Bronchial epithelial cell (primary cell): ENCODE results near the gene COMMD3. TPM values are rescaled to one million over a fixed set of nuclear protein-coding genes. Genes with fewer than 3 reads are reported as not detected.
A peak's percentile ranks its signal among the peaks of the same experiment; 100 is the strongest.

Source experiments
- DNase-seq: peaks from one replicate; pipeline ENCODE4 v3.0.0-alpha.2; 2010; ENCODE audit warnings: low read depth
- FAIRE-seq: peaks from 2 replicates; lab custom pipeline; 2011; peaks lifted over from hg19 to GRCh38; lab: Jason Lieb, UNC
- H3K27me3 ChIP-seq: 2 replicates; pipeline ENCODE4 v1.5.1; 2011; ENCODE audit warnings: low read length; ENCODE audit not compliant: control insufficient read depth, insufficient read depth
- H3K36me3 ChIP-seq: 2 replicates; pipeline ENCODE4 v1.5.1; 2011; ENCODE audit warnings: low read length; ENCODE audit not compliant: control insufficient read depth, insufficient read depth
- H3K4me3 ChIP-seq: 2 replicates; pipeline ENCODE4 v1.5.1; 2011; ENCODE audit warnings: mild to moderate bottlenecking, low read depth, low read length, control low read depth
- total RNA-seq: library from RNA; depleted of rRNA; stranded (reverse); fragments of >200 nt; gene quantifications from 2 replicates; pipeline ENCODE4 v1.2.1, GENCODE V29; 2014
- TF ChIP-seq, protein P1 (sequence below): IDR thresholded peaks from 2 replicates; pipeline ENCODE4 v1.5.1; 2011; ENCODE audit warnings: mild to moderate bottlenecking, moderate library complexity, low read length, control low read depth, inconsistent platforms; ENCODE audit not compliant: insufficient read depth, severe bottlenecking

Gene COMMD3
- 32.9 and 37.3 TPM in 2 replicates for total RNA-seq

DNA sequence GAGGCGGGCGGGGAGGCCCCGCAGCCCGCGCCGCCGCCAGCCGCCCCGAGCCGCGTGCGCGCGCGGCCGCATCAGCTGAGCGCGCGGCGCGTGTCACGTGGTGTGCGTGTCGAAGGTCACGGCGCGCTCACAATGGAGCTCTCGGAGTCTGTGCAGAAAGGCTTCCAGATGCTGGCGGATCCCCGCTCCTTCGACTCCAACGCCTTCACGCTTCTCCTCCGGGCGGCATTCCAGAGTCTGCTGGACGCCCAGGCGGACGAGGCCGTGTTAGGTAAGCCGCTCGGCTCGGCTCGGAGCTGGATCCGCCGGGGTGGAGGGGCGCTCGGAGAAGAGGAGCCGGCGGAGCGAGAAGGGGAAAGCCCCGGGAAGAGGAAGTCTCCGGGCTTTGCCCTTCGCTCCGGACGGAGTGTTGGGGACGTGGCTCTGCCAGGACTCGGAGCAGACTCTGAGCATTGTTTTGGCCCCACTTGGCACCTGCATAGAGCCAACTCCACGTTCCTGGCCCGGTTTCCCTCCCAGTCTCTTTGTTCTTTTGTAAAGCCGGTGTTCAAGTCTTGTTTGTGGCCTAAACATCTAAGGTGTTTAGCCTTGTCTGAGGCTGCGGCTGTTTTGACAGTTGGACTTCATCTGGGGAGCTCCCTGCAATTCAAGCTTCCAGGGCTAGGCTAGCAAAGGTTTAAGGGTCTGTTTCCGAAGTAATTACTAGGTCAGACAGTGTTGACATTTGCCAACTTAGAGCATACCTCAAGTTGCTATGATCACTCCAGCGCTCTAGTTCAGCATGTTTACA is at the start of gene COMMD3:
Gene COMMD3, plus strand, starts transcription at position 103 of the 790 bp plus-strand sequence. Its CDS starts 30 bp downstream, at position 133.
- Histone ChIP-seq H3K4me3 (peak within 1 kb of the TSS; percentile 63), H3K36me3 (no peaks in the 10 kb centered on the region), H3K27me3 (no peaks in the 10 kb centered on the region)
- TF ChIP-seq, protein P1, sequence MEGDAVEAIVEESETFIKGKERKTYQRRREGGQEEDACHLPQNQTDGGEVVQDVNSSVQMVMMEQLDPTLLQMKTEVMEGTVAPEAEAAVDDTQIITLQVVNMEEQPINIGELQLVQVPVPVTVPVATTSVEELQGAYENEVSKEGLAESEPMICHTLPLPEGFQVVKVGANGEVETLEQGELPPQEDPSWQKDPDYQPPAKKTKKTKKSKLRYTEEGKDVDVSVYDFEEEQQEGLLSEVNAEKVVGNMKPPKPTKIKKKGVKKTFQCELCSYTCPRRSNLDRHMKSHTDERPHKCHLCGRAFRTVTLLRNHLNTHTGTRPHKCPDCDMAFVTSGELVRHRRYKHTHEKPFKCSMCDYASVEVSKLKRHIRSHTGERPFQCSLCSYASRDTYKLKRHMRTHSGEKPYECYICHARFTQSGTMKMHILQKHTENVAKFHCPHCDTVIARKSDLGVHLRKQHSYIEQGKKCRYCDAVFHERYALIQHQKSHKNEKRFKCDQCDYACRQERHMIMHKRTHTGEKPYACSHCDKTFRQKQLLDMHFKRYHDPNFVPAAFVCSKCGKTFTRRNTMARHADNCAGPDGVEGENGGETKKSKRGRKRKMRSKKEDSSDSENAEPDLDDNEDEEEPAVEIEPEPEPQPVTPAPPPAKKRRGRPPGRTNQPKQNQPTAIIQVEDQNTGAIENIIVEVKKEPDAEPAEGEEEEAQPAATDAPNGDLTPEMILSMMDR, result no peak
- DNase-seq (peak; percentile 82), FAIRE-seq (peak; percentile 40)

DNA sequence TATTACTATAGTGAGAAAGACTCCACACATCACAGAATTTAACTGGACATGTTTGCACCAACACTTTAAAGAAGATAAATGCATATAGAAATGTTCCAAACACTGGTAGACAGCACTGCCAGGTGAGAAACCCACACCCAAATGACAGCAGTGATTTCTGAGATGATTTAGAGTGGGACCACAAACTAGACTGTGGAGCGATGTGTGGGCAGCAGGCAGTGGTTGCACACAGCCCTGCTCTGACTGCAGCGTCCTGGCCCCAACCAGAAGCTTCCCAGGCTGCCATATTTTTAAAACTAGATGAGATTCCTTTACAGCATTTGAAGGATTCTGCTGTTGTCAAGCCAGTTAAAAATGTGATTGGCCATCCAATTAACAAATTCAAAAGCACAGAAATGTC is 47.7 kb upstream of the COMMD3 start:
- Histone ChIP-seq H3K36me3 (no peaks in the 10 kb centered on the region), H3K4me3 (no peak overlapping the region), H3K27me3 (no peaks in the 10 kb centered on the region)
- no peak for DNase-seq
- no peak for FAIRE-seq
- TF ChIP-seq, protein P1, result no peak

DNA sequence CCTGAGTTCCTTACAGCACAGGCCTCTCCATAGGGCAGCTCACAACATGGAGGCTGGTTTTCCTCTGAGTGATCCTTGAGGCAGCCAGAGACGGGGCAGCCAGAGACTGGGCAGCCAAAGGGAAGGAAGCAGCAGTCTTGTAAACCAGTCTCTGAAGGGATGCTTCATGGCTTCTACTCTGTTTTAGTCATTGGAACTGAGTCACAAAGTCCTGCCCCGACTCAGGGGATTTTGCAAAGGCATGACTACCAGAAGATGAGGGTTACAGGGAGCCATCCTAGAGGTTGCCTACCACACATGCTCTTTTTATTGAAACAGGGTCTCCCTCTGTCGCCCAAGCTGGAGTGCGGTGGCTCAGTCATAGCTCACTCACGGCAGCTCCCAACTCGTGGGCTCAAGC is 44.4 kb upstream of the COMMD3 start:
- TF ChIP-seq, protein P1, result no peak
- peak; percentile 64 for FAIRE-seq
- H3K36me3 ChIP-seq, result no peaks in the 10 kb centered on the region
- H3K4me3 ChIP-seq, result no peak overlapping the region
- DNase-seq, result peak; percentile 26
- H3K27me3 ChIP-seq, result no peaks in the 10 kb centered on the region

DNA sequence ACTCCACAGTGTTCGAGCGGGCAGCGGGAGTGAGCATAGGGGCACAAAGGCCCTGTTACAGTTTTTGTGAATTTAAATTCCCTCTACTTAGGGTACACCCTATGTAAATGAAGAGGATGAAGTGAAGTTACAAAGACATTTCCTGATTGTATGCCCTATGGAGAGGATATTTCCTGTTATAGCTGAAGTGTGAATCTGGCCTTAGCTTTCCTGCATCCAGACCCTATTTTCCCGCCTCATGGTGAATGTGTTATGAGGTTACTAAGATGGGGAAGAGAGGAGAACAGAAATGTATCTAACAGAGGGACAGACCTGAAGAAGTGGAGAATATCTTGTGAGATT is 37.8 kb upstream of the COMMD3 start:
- Histone ChIP-seq H3K4me3 (no peak overlapping the region), H3K36me3 (no peaks in the 10 kb centered on the region), H3K27me3 (no peaks in the 10 kb centered on the region)
- TF ChIP-seq, protein P1, result no peak
- no peak for FAIRE-seq
- DNase-seq, result no peak

DNA sequence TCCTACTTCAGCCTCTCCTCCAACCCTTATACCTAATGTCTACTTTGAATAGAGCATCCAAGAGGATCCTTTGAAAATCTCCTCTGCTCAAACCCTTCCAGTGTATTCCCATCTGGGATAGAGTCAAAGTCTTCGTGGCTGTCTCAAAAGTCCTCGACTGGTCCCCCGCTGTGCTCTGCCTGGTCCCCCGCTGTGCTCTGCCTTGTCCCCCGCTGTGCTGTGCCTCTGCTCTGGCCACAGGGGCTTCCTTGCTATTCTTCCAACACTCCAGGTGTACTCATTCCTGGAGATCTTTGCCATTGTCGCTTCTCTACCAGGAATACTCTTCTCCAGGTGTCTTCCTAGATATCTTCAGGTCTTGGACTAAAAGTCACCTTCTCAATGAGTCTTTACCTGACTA is 36.1 kb upstream of the COMMD3 start:
- DNase-seq (no peak), FAIRE-seq (no peak)
- H3K36me3 ChIP-seq, result no peaks in the 10 kb centered on the region
- TF ChIP-seq, protein P1, result no peak
- no peaks in the 10 kb centered on the region for H3K27me3 ChIP-seq
- H3K4me3 ChIP-seq, result no peak overlapping the region
